ENCODE data around the gene SPPL2B. TPM values are rescaled to one million over a fixed set of nuclear protein-coding genes. Genes with fewer than 3 reads are reported as not detected.

The SPPL2B gene
- polyA plus RNA-seq, 1 of the 3 experiments (the other 2 are of a cell fraction), result 58.1 TPM

GRCh38 chr19:2291185-2291751 lies 37.2 kb upstream of the SPPL2B start:
- Histone ChIP-seq H3K4me3 (ENCODE audit: low read depth in 2 of 2, low read length in 1 of 2) (peak overlapping the region in 1 of 2 experiments; percentile 12; a peak in 2 of 4 replicates), H3K4me1 (ENCODE audit: control insufficient read depth in 1 of 2, insufficient read depth in 2 of 2, low read depth in 1 of 2, low read length in 1 of 2) (peaks cover 4 to 26% of the 10 kb centered on the region in 2 experiments; a peak in 1 of 4 replicates), H3K4me2 (peak overlapping the region; percentile 66; the same call in 1 of the 2 replicates), H4K20me1 (ENCODE audit: insufficient read depth) (peaks cover 16% of the 10 kb centered on the region; the same call in 1 of the 2 replicates), H3F3A (replicated peaks; ENCODE audit: insufficient read depth) (peaks cover 25% of the 10 kb centered on the region), H3K79me2 (ENCODE audit: insufficient read depth) (no peaks in the 10 kb centered on the region), H3K27me3 (ENCODE audit: insufficient read depth) (peaks cover 37% of the 10 kb centered on the region), H3K27ac (ENCODE audit: low read depth in 2 of 2, low read length in 1 of 2) (no peak overlapping the region), H2AFZ (ENCODE audit: low read depth) (no peak overlapping the region), H3K9ac (no peak overlapping the region), H3K36me3 (replicated peaks in 1 of 2; ENCODE audit: control insufficient read depth in 1 of 2, insufficient read depth in 2 of 2, low read length in 1 of 2) (no peaks in the 10 kb centered on the region), H3K9me2 (no peaks in the 10 kb centered on the region), H3K9me3 (no peaks in the 10 kb centered on the region)
- ChIA-PET POLR2A (interaction anchor here (0.8 to 1.0 kb wide), 3 partner anchors 9 to 21 kb away, joined by 3 to 4 read pairs (median 3); partner anchors contain the start of gene PEAK3), CTCF (interaction anchor here (0.6 to 3.3 kb wide), 10 partner anchors 9 to 313 kb away, joined by 3 to 21 read pairs (median 6); partner anchors contain the start of gene LINGO3)
- TF ChIP-seq FOXJ3 (CRISPR knock-in tag; IDR thresholded peaks at IDR 0.05) (peak; percentile 55; the same call in 1 of the 2 replicates), MAX (IDR thresholded peaks at IDR 0.05; ENCODE audit: low read depth) (0 out of 2 replicates have a peak, but pooled peaks have one; percentile 27), MXI1 (IDR thresholded peaks at IDR 0.05; ENCODE audit: low read depth, low read length) (peak; percentile 83), RCOR1 (IDR thresholded peaks at IDR 0.05; ENCODE audit: low read length) (no peak), NRF1 (IDR thresholded peaks at IDR 0.05; ENCODE audit: low read depth, low read length) (peak; percentile 38; the same call in 1 of the 2 replicates), CTCF (IDR thresholded peaks at IDR 0.05) (no peak)
- 10% methylated on average over 2 of the region's 67 CpGs for WGBS (ENCODE audit: low lambda C conversion rate)
- peak; percentile 84 for DNase-seq

- peak; percentile 93 for DNase-seq
- H3K9me2 ChIP-seq, result no peaks in the 10 kb centered on the region
- peaks cover 4 to 26% of the 10 kb centered on the region in 2 experiments; a peak in 1 of 4 replicates for H3K4me1 ChIP-seq (ENCODE audit: control insufficient read depth in 1 of 2, insufficient read depth in 2 of 2, low read depth in 1 of 2, low read length in 1 of 2)
- POLR2A ChIA-PET, result interaction anchor here (0.8 to 1.8 kb wide), 5 partner anchors 10 to 64 kb away, joined by 3 to 6 read pairs (median 4); no protein-coding TSS in a partner anchor
- no peak overlapping the region for H3K9ac ChIP-seq
- no peaks in the 10 kb centered on the region for H3K9me3 ChIP-seq
- peak overlapping the region; percentile 15 to 58 for H3K4me3 ChIP-seq (ENCODE audit: low read depth in 2 of 2, low read length in 1 of 2)
- WGBS (ENCODE audit: low lambda C conversion rate), result 7% methylated on average over 20 of the region's 26 CpGs
- H3K4me2 ChIP-seq, result peak overlapping the region; percentile 82
- H3K27ac ChIP-seq (ENCODE audit: low read depth in 2 of 2, low read length in 1 of 2), result peak overlapping the region; percentile 7 to 64; a peak in 2 of 4 replicates
- CTCF ChIA-PET, result interaction anchor here (0.8 to 4.7 kb wide), 16 partner anchors 8 to 102 kb away, joined by 3 to 53 read pairs (median 4); partner anchors contain the start of genes LINGO3, LSM7, SF3A2 and SPPL2B
- peaks cover 14% of the 10 kb centered on the region; the same call in 1 of the 2 replicates for H4K20me1 ChIP-seq (ENCODE audit: insufficient read depth)
- no peaks in the 10 kb centered on the region for H3K36me3 ChIP-seq (replicated peaks in 1 of 2; ENCODE audit: control insufficient read depth in 1 of 2, insufficient read depth in 2 of 2, low read length in 1 of 2)
- H2AFZ ChIP-seq (ENCODE audit: low read depth), result no peak overlapping the region
- peaks cover 24% of the 10 kb centered on the region for H3K27me3 ChIP-seq (ENCODE audit: insufficient read depth)
- H3F3A ChIP-seq (replicated peaks; ENCODE audit: insufficient read depth), result peaks cover 28% of the 10 kb centered on the region
- H3K79me2 ChIP-seq (ENCODE audit: insufficient read depth), result no peaks in the 10 kb centered on the region
- peak; percentile 60; the same call in 1 of the 2 replicates for TF ChIP-seq ZBTB33 (IDR thresholded peaks at IDR 0.05; ENCODE audit: borderline replicate concordance, low read depth)
- peak; percentile 99 for TF ChIP-seq TCF12 (IDR thresholded peaks at IDR 0.05)
- TF ChIP-seq FOXJ3 (CRISPR knock-in tag; IDR thresholded peaks at IDR 0.05), result peak; percentile 90
- no peak for TF ChIP-seq GABPA (IDR thresholded peaks at IDR 0.05; ENCODE audit: low read depth)
- no peak for TF ChIP-seq IRF3 (IDR thresholded peaks at IDR 0.05; ENCODE audit: low read depth, low read length)
- TF ChIP-seq YY1 (IDR thresholded peaks at IDR 0.05; ENCODE audit: low read depth), result no peak
- 0 out of 2 replicates have a peak, but pooled peaks have one; percentile 21 for TF ChIP-seq MXI1 (IDR thresholded peaks at IDR 0.05; ENCODE audit: low read depth, low read length)
- no peak for TF ChIP-seq CTCF (IDR thresholded peaks at IDR 0.05)
- TF ChIP-seq JUND (IDR thresholded peaks at IDR 0.05), result no peak; the same call in 1 of the 2 replicates
- TF ChIP-seq MAX (IDR thresholded peaks at IDR 0.05; ENCODE audit: low read depth), result no peak
Measured at GRCh38 chr19:2294687-2295335, 33.7 kb upstream of the SPPL2B start.
